ENCODE measurements around the gene CARD19.

GRCh38 chr9:93107825-93108161 lies 11.8 kb downstream of the CARD19 start:
- TF ChIP-seq CTCF (optimal IDR thresholded peaks at IDR 0.05 in 1 of 3, IDR thresholded peaks at IDR 0.05 in 1 of 3, conservative IDR thresholded peaks at IDR 0.05 in 1 of 3; ENCODE audit: extremely low read depth in 1 of 3, insufficient read depth in 2 of 3, low read length in 3 of 3) = no peak
- no peak for TF ChIP-seq EZH2 (IDR thresholded peaks at IDR 0.05; ENCODE audit: low read length)
